Cerebellar nuclear complex (tissue), 1 donor: ENCODE data around the gene NPR1.
A peak's percentile ranks its signal among the peaks of the same experiment; 100 is the strongest.

Source experiments
- DNase-seq, 2 experiments: peaks; one replicate each; lab custom pipeline; 2025; lab: John Stamatoyannopoulos, UW

NPR1 gene

GRCh38 chr1:153727463-153728304, 49.2 kb downstream of the NPR1 start, which contains the start of gene INTS3:
INTS3 (plus strand) TSS chr1:153728050; CDS start chr1:153728635, 585 bp downstream.
- DNase-seq, result peak; percentile 97 to 99

GRCh38 chr1:153728305-153729066, 50.0 kb downstream of the NPR1 start:
- no peak for DNase-seq

GRCh38 chr1:153730468-153730988, 52.0 kb downstream of the NPR1 start:
- DNase-seq, result no peak

DNA sequence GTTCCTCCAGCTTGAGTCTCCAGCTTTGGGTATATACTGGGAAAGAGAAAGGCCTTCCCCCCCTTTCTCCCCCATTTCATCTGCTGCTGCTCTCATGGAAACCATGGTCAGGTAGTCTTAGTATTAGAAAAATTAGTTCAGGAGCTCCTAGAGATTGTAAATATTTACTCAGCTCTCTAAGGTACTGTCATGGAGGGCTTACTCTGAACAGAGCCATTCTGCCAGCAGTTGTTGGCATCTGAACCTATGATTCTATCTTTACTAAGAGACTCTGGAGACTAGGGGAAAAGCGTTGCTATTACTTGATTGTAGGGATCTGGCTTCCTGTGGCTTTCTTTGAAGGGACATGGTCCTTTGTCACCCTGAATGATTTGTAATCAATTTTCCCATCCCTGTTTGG, 55.5 kb downstream of the NPR1 start:
- DNase-seq, result no peak

GRCh38 chr1:153734396-153735089, 56.1 kb downstream of the NPR1 start:
- DNase-seq, result no peak

- DNase-seq, result no peak
These were observed 56.6 kb downstream of the NPR1 start for GRCh38 chr1:153735090-153735420.

DNA sequence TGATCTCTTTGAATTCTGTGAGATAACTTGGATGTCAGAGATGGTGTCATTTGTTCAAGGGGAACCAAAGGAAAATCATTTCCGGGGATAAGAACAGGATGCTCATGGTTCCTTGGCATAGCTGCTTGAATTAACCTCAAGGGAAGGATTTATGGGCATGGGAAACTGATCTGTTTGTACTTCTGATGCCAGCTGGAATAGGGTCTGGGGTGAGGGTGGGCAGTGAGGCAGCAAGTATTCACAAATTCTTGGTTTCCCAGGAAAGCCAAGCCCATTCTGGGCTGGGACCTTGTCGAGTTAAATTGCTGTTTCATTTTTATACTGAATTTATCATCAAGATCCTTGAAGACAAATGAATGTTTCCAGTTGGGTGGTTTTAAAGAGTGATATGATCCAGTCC, 63.5 kb downstream of the NPR1 start:
- no peak for DNase-seq

DNA sequence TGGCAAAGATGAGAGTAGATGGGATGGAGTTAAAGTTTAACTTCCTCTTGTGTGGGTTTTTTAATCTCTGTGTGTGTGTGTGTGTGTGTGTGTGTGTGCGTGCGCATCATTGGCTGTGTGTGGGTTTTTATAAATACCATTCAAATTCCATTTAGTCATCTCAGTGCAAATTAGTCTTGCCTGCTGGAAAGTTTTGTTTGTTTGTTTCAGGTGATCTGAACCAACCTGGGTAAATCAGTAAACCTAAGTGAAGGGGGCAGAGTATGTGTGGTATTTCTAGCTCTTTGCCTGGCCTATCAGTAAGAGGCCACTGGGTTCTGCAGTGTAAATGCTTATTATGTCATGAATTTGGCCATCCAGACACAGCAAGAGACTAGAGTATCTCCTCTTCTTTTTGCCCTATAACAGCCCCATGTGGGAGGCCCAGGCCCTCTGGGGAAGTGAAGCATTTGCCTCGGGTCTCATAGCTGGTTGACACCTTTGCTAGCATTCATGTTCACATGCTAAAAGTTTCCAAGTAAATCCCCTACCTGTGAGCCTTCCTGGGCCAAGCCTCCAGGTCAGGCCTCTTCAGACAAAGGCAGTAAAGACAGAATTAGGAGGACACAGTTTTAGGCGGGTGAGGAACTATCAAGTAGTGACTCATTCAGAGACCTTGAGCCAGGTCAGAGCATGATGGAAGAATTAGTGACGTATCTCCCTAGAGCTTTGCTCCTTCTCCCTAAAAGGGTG, 64.1 kb downstream of the NPR1 start:
- DNase-seq, result no peak
